Panc1 (cell line): ENCODE results near the gene IL1R2.

Experiments used
- CTCF ChIP-seq: fragments of 450-650 bp; IDR thresholded peaks from 2 replicates; pipeline ENCODE4 v1.5.1; 2017; ENCODE audit warnings: mild to moderate bottlenecking
- REST ChIP-seq, 2 experiments: IDR thresholded peaks; 2 replicates each; pipeline ENCODE4 v1.6.1; 2011 to 2012; ENCODE audit warnings: low read depth in 2 of 2, control low read depth in 1 of 2, low read length in 1 of 2, mild to moderate bottlenecking in 1 of 2, moderate library complexity in 1 of 2; ENCODE audit not compliant: insufficient read depth in 1 of 2
- TCF7L2 ChIP-seq: IDR thresholded peaks from 2 replicates; pipeline ENCODE4 v1.6.1; 2011; ENCODE audit warnings: mild to moderate bottlenecking, low read depth, low read length, inconsistent platforms

DNA sequence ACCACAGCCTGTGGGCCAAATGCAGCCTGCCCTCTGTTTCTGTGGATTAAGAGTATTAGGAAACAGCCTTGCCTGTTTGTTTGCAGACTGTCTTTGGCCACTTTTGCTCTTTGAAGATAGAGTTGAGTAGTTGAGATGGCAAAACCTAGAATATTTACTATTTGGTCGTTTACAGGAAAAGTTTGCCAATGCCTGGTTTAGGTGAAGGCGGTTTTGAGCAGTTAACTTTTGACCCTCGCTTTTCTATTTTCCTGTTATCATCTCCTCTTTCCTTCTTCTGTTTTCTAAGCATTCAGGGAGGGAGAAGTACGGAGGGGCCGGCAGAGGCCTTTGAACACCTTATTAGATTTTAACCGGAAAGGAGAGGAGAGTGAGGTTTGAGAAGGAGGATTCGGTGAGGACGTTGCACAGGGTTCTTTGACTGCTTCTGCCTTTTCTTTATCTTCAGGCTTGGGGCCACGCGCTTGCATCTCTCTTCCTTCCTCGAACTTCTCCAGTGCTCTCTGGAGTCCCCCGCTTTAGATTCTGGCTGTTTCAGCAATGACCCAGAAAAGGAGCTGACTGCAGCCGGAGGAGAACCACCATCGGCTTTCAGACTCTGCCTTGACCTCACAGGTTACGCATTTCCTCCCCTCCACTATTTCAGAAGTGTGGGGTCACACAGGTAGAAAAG is 39.2 kb downstream of the IL1R2 start:
- TF ChIP-seq CTCF (no peak), REST (IDR thresholded peaks at IDR 0.05; ENCODE audit: insufficient read depth in 1 of 2, low read depth in 2 of 2, low read length in 1 of 2) (no peak), TCF7L2 (no peak)
